DMS79 (cell line): ENCODE measurements around the gene CARD11.
A peak's percentile ranks its signal among the peaks of the same experiment; 100 is the strongest.
"Not testable (repeated sequence)": the region's sequence is repeated elsewhere in the genome, so short reads cannot be mapped to it uniquely, and the experiment has no call there.

ENCODE experiments used
- DNase-seq: peaks from one replicate; lab custom pipeline; 2025; lab: John Stamatoyannopoulos, UW

CARD11 gene

DNA sequence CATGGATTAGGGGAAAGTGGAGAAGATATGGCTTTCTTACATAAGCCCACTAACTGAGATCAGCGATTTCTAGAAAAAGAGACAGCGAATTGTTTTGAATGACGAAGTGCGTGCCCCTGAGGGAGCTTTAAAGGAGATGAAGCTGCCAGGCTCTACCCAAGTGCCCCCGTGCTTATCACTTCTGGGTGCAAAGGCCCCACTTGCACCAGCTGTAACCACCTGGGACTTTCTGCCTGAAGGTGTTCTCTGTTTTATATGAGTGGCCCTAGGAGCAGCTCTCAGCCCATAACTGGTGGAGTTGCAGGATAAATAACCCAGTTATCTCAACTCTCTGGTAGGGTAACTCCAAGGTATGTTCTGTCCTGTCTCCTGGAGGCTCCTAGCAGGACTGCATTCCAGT lies 20.4 kb upstream of the CARD11 start:
- no peak for DNase-seq

DNA sequence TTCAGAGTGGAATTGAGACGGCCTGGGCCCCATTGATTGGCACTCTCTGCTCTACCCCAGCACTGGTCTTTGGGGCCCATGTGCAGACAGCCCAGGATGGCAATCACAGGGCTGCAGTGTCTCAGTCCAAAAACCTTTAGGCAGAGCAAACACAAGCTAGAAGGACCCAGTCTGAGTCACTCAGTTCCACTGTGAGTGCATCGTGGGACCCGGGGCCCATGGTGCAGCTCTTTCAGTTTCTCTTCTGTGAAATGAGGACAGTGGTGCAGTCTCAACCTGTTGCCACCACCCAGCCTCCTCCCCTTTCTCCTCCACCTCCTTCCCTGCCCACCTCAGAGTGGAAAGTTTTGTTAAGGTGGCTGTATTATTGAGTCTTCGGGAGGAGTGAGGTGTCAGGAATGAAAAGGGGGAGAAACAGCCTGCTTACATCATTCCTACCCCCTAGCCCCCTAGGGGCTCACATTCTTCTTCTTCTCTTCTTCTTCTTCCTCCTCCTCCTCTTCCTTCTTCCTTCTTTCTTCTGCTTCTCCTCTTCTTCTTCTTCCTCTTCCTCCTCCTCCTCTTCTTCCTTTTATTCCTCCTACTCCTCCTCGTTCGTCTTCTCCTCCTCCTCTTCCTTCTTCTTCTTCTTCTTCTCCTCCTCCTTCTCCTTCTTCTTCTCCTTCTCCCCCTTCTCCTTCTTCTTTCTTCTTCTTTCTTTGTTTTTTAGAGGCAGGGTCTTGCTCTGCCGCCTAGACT lies 19.5 kb upstream of the CARD11 start:
- no peak for DNase-seq

DNA sequence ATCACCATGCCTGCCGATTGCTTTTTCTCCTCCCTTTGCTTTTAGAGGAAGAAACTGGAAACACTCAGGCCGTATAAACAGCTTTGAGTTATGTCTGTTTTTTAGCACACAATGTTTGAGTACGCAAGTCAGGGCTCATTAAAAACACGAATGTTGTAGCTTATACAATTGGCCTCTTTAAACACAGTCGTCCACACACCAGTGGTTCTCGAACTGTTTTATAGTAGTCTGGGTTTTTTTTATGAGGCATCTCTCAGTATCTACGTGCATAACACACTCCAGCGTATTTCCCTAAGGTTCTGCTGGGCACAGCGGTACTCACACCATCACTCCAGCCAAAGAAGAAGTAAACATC lies 13.4 kb upstream of the CARD11 start:
- DNase-seq = peak; percentile 89

DNA sequence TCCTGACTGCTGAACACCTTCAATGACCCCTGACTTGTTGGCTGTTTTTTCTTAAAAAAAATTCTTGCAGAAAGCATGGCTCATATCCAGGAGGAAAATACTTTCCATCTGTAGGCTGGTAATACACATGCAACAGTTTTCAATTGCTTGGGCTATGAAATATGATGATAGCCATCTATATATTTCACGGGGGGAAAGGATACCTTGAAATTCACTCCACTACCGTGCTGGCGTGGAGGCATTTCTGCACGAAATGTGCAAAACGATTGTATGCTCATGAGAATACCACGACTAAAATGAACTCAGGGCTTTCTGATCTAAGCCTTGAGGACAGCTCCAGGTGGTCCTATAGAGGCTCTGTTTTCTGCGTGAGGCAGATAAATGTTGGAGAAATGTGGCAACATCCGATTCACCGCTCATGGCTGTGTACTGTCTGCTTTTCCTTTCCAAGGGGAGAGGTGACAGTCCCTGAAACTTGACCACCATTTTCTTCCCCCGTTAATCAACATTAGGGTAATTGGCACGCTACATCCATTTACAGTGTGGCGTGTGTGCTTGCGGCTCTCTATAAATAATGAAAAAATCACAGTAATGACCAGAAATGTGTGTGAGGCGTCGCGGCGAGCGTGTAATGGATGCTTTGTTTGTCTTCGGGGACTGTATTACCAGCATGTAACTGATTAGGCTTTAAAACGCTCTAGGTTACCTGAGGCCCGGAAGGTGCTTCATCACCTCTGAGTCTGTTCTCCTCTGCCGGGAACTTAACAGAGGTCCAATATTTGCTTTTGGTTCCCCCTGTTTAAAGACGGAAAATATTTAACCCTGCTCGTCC lies 12.8 kb upstream of the CARD11 start:
- DNase-seq = no peak

DNA sequence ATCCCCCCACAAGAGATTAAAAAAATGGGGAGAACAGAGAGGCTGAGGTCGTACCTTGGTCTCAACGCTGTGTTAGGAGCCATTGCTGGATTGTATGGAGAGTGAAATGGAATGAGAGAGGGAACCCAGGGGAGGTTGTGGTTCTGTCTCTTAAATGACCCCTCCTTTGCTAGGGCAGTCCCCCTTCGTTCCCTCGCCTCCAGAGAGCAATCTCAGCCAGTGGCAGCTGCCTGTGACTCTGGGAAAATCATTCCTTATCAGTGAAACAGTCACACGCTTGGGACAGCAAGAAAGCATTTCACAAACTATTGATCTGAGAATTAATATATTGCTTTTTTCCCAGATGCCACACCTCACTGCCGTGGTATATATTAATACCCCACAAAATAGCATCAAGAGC lies 12.0 kb upstream of the CARD11 start:
- DNase-seq = no peak

DNA sequence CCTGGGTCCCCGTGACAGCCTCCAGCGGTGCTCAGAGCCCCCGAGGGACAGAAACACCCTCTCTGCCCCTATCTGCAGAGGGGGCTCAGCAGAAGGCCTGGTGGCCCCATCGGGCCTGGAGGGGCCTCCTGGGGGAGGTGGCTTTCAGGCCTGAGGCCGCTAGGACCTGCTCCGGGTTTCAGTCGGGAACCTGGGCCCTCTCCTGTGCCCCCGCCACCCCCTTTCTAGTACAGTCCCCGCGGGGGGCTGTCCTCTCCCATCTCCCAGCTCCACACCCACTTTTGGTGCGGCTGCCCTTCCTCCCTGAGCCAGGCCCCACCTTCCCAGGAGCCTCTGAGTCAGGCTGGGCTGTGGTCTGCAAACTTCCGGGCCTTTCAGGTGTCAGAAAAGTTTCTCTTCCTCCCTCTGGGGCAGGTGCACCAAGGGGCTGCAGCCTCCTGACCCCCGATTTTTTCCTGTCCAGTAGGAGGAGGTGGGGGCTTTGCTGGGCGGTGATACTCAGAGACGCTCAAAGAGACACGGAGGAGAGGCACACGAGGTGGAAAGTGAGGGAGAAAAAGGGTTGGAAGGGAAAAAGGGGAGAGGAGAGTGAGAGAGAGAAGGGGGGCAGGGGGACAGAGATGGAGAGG lies 692 bp downstream of the CARD11 start:
- no peak for DNase-seq

DNA sequence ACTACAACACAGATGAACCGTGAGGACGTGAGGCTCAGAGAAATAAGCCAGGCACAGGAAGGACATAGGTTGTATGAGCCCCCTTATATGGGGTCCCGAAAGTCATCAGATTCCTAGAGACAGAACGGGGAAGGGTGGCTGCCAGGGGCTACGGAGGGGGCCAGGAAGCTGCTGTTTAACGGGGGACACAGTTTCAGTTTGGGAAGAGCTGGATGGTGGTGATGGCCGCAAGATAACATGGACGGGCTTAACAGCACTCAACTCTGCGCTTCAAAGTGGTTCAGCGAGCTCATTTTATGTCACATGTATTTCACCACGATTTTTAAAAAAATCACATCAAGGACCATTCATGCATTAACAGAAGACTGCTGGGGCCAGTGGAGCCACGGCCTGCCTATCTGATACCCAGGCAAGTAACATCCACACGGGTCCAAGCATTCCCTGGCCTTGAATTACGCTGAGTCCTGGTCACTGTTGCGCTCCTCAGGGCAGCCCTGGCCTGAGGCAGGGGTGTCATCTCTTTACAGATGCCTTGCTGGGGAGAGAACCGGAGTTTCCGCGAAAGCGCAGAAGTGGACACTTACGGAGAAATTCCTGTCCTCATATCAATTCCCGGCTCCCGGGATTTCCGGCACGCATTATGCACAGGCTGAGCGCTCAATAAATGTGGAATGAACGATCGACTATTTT lies 1.5 kb downstream of the CARD11 start:
- DNase-seq = no peak

DNA sequence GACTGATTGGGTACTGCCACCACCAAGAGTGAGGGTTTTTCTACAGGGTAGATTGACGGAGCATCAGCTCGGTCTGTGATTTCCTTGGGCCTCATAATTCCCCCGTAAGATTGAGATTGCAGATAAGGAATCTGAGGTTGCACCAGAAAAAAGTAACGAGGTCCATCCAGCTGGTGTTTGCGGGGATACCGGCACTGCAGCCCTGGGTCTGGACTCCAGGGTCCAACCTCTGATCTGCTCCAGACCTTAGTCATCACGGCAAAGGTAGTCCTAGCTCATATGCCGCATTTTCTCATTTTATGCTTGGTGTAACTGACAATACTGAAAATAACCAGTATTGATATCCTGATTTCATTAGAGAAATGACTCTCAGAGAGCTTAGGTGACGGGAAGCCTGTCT lies 3.9 kb downstream of the CARD11 start:
- DNase-seq = no peak

DNA sequence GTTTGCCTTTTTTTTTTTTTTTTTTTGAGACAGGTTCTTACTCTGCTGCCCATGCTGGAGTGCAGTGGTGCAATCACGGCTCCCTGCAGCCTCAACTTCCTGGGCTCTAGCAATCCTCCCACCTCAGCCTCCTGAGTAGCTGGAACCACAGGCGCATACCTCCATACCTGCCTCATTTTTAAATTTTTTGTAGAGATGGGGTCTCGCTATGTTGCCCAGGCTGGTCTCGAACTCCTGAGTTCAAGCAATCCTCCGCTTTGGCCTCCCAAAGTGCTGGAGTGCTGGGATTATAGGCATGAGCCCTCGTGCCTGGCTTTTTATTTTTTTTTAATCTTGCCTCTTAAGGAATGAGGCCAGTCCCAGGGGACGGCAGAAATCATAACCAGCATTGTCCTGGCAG lies 5.7 kb downstream of the CARD11 start:
- not testable (repeated sequence) for DNase-seq

DNA sequence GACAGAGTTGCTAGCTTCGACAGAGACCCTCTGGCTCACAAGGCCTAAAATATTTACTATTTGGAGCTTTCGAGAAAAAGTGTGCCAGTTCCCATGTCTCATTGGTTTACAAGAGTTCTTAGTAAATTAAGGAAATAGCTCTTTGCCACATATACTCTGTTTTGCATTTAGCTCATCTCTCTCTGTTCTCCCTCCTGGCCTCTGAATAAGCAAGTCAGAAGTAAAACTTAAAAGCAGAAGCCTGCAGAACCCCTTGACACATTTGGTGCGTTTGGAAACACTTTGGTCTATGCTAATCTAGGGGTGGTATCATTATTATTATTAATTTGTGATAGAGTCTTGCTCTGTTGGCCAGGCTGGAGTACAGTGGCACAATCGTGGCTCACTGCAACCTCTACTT lies 6.4 kb downstream of the CARD11 start:
- no peak for DNase-seq

DNA sequence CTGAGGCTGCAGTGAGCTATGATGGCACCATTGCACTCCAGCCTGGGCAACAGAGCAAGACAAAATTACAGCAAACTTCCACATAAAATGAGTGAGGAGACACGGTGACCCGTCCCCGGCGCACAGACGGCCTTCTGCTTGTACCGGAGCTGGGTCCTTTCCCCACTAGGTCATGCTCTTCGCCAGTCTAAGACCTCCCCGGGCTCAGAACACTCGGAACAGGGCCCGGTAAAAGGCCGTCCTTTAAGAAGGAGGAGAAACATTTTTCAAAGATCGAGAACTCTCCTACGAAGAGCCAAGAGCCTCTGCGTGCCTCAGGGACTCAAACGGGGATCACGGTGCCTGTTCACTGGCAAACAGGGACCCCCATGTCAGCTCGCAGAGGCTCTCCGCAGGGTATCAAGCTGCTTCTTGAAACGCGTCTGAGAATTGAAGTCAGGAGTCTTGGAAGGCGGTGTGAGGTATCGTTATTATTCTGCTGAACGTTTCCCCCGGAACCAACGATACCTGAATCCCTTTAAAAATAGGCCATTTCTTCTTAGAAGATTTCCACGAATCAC lies 9.0 kb downstream of the CARD11 start:
- no peak for DNase-seq

DNA sequence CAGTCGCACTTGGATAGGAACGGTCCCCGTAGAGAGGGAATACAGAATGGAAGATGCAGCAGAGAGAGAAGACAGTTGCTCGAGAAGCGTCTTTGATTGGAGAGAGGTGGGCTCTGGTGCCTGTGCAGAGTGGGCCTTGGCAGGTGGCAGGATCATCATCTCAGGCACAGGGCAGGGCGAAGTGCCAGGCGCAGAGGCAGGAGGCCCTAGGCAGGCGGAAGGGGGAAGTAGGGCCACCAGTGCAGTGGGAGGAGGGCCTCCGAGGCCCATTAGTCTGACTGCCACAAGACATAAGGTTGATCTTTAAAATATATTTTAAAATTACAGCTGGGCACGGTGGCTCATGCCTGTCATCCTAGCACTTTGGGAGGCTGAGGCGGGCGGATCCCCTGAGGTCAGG lies 10.1 kb downstream of the CARD11 start:
- no peak for DNase-seq

DNA sequence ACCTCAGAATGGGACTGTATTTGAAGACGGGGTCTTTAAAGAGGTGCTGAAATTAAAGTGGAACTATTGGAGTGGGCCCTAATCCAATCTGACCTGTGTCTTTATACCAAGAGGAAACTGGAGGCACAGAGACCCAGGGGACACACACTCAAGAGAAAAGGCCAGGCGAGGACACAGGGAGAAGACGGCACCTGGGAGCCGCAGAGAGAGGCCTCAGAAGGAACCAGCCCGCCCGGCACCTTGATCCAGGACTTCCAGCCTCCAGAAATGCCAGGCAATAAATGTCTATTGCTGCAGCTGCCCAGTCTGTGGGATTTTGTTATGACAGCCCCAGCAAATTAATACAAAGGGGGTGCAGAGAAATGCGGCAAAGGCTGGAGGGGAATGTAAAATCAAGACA lies 10.5 kb downstream of the CARD11 start:
- DNase-seq = no peak

DNA sequence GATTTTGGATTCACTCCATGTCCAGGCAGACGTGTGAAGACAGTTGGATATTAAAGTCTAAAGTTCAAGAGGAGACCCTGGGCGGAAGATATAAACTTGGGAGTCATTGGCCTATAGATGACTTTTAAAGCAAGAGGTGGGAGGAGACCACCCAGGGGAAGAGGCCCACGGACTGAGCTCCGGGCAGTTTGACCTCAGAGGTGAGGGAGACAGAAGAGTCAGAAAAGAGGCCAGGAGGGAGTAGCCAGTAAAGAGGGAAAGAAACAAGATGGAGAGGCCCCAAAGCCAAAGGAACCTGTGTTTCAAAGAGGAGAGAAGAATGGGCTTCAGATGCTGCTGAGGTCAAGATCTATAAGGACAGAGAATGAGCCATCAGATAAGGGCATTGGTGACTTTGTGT lies 11.4 kb downstream of the CARD11 start:
- no peak for DNase-seq

DNA sequence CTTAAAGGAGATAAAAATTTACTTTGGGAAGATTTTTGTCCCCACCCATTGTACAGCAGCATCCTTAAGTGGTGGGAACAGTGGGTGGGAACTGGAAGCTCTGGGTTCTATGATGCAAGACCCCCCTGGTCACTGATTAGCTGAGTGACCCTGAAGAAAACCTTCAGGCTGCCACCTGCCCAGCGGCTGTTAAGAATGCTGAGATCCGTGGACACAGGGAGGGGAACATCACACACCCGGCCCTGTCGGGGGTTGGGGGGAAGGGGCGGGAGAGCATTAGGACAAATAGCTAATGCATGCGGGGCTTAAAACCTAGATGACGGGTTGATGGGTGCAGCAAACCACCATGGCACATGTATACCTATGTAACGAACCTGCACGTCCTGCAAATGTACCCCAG lies 14.5 kb downstream of the CARD11 start:
- DNase-seq = no peak

DNA sequence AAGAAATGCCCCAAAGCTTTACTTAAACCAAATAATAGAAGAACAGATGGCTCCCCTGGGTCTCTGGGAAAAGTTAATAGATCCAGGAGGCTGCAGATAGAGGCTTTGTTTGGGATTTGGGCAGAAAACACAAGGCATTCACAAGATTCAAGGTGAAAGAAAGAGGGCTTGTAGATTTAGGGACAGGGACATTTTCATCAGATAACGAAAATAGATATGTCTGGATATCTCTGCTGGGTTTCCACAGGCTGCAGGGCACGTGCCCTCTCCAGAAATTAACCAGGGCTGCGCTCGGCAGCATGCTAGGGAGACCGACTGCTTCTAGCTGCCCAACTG lies 14.9 kb downstream of the CARD11 start:
- DNase-seq = no peak

DNA sequence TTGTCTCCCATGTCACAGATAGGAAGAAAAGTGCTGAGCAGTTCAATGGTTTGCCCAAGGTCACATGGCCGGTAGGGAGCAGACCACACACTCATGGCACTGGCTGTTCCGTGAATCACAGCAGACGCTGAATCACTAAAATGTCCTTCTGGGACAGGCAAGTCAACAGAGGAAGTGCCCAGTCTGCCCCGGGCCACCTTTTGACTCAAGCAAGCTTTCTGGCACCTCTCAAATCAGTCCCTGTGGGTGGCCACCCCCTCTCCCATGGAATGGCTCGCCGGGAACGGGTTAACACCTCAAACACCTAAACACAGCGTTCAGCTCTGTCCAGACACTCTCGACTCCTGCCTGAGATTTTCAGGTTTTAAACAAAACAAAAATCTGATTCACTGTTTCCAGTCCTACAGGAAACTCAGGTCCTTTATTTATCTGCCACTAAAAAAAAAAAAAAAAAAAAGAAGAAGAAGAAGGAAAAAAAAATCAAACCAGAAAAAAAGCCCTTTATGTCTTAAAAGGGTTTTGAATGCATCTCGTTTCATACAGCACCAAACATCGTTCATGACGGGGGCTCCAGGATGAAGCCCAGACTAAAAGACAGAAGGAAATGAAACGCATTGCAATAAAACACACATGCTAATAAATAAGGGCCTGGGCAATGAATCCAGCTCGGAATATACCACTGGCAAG lies 15.5 kb downstream of the CARD11 start:
- DNase-seq = no peak

DNA sequence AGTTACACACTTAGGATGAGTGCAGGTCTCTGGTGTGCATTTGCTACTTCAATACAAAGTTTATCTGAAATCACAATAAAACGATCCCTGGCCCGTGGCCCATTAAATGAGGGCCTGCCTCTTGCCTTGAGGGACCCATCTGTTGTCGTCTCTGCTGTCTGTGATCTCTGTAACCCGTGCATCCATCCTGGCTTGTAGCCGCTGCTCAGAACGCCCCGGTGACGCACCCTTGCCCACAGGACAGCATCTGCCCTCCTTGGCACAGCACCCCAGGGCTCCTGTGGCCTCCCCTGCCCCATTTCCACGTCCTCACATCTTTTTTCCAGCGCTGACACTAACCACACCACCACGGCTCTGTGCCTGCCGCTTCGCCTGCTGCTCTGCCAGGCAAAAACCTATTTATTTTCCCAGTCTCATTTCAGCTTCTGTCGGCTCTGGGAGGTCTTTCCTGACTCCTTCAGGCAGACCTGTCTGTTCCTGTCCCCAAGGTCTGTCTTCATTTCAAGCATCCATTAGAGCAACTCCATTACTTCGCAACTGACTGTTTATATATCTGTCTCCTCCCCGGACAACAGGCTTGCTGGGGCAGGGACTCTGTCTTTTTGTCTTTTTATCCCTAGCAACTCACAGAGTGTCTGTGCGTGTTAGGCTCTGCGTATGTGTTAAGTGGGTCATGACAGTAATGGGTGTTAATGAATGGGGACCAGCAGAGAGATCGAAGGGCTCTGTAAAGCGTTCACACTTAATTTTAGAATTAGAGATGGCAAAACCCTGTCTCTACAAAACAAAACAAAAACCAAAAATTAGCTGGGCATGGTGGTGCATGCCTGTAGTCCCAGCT lies 16.4 kb downstream of the CARD11 start:
- DNase-seq = no peak

DNA sequence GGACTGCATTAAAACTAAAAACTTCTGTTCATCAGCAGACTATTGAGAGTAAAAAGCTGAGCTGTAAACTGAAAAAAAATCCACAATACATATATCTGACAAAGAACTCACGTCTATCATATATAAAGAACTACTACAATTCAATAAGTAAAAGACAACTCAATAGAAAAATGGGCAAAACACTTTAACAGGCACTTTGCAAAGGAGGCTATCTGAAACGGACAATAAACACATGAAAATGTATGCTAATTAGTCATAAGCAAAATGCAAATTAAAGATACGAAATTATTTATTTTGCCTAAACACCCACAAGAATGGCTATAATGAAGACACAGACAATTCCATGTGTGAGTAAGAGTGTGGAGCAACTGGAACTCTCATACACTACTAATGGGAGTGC lies 18.1 kb downstream of the CARD11 start:
- DNase-seq = no peak

DNA sequence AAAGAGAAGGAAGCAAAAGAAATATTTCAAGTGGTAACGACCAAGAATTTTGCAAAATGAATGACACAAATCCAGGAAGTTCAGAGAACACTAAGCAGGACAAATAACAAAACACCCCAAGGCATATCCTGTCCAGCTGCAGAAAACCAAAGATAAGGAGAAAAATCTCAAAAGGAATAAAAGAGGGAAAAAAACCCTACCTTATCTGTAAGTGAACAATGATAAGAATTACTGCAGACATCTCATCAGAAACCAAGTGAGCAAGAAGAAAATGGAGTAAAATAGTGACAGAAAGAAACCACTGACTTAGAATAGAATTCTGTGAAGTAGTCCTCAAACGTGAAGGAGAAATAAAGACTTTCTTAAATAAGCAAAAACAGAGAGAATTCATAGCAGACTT lies 21.8 kb downstream of the CARD11 start:
- DNase-seq = no peak

DNA sequence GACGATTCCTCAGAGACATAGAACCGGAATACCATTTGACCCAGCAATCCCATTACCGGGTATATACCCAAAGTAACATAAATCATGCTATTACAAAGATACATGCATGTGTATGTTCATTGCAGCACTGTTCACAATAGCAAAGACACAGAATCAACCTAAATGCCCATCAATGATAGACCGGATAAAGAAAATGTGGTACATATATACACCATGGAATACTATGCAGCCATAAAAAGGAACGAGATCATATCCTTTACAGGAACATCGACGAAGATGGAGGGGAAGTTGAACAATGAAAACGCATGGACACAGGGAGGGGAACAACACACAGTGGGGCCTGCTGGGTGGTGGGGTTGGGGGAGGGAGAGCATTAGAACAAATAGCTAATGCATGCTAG lies 22.4 kb downstream of the CARD11 start:
- not testable (repeated sequence) for DNase-seq
